ENCODE measurements around the gene GAK. TPM values are rescaled to one million over a fixed set of nuclear protein-coding genes. Genes with fewer than 3 reads are reported as not detected.

The GAK gene
- total and polyA plus RNA-seq, 10 donors = 112 to 249 (median 190) TPM

DNA sequence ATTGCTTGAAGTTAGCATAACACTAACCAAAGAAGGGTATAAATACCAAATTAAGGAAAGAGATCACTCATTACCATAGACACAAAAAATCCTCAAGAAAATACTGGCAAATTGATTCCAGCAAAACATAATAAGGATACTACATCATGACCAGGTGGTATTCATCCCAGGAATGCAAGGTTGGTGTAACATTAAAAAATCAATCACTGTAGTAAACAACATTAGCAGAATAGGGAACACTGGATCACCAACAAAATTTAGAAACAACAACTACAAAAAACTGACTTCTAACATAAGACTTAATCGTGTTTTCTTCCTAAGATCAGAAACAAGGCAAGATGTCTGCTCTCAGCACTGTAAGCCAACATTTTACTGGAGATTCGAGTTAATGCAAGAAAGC lies 14.1 kb downstream of the GAK start:
- H3K9me3 ChIP-seq = peaks cover 0 to 6% (median 0%) of the 10 kb centered on the region in 8 donors
- H3K27ac ChIP-seq = no peak overlapping the region
- TF ChIP-seq POLR2A (IDR thresholded peaks at IDR 0.05) (no peak), POLR2AphosphoS5 (IDR thresholded peaks at IDR 0.05) (no peak)
- TF ChIP-seq, protein P1, sequence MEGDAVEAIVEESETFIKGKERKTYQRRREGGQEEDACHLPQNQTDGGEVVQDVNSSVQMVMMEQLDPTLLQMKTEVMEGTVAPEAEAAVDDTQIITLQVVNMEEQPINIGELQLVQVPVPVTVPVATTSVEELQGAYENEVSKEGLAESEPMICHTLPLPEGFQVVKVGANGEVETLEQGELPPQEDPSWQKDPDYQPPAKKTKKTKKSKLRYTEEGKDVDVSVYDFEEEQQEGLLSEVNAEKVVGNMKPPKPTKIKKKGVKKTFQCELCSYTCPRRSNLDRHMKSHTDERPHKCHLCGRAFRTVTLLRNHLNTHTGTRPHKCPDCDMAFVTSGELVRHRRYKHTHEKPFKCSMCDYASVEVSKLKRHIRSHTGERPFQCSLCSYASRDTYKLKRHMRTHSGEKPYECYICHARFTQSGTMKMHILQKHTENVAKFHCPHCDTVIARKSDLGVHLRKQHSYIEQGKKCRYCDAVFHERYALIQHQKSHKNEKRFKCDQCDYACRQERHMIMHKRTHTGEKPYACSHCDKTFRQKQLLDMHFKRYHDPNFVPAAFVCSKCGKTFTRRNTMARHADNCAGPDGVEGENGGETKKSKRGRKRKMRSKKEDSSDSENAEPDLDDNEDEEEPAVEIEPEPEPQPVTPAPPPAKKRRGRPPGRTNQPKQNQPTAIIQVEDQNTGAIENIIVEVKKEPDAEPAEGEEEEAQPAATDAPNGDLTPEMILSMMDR (IDR thresholded peaks at IDR 0.05 in 8 of 11, conservative IDR thresholded peaks at IDR 0.05 in 3 of 11) = no peak
- H3K36me3 ChIP-seq = peaks cover 0 to 12% (median 4%) of the 10 kb centered on the region in 6 donors
- whole genome bisulfite sequencing, 5 donors = 97 to 100% (median 97%) methylated on average over 2 of the region's 2 CpGs
- no peaks in the 10 kb centered on the region for H3K27me3 ChIP-seq (replicated peaks in 1 of 7)
- DNase-seq = no peak
- H3K4me3 ChIP-seq = no peak overlapping the region
- peaks cover 28 to 90% (median 61%) of the 10 kb centered on the region in 6 donors for H3K4me1 ChIP-seq
- intact Hi-C loops (cut with DNase I; ENCODE audit: low total_unique reads) = no loop called here

DNA sequence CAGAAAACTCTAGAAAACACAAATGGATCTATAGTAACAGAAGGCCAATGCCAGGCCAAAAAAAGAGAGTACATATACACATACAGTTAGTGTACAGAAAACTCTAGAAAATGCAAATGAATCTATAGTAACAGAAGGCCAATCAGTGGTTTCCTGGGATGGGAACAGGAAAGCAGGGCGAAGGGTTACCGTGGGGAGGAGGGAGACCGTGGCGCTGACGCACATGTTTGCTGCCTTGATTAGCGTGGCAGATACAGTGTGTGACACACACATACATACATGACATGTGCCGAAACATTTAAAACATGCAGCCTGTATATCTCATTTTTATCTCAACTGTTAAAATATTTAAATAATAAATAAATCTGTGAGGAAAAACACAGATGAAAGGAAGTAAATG lies 14.7 kb downstream of the GAK start:
- WGBS, 5 donors = 88 to 96% (median 96%) methylated on average over 7 of the region's 7 CpGs
- no peak overlapping the region for H3K4me3 ChIP-seq
- TF ChIP-seq POLR2A (IDR thresholded peaks at IDR 0.05) (no peak), POLR2AphosphoS5 (IDR thresholded peaks at IDR 0.05) (no peak)
- TF ChIP-seq, protein P1 (IDR thresholded peaks at IDR 0.05 in 8 of 11, conservative IDR thresholded peaks at IDR 0.05 in 3 of 11) = no peak
- DNase-seq = peak; percentile 13
- intact Hi-C loops (cut with DNase I; ENCODE audit: low total_unique reads) = no loop called here
- H3K4me1 ChIP-seq = peaks cover 23 to 88% (median 56%) of the 10 kb centered on the region in 6 donors
- H3K27ac ChIP-seq = no peak overlapping the region
- peaks cover 0 to 6% (median 0%) of the 10 kb centered on the region in 8 donors for H3K9me3 ChIP-seq
- H3K36me3 ChIP-seq = peaks cover 0 to 16% (median 9%) of the 10 kb centered on the region in 6 donors
- no peaks in the 10 kb centered on the region for H3K27me3 ChIP-seq (replicated peaks in 1 of 7)

DNA sequence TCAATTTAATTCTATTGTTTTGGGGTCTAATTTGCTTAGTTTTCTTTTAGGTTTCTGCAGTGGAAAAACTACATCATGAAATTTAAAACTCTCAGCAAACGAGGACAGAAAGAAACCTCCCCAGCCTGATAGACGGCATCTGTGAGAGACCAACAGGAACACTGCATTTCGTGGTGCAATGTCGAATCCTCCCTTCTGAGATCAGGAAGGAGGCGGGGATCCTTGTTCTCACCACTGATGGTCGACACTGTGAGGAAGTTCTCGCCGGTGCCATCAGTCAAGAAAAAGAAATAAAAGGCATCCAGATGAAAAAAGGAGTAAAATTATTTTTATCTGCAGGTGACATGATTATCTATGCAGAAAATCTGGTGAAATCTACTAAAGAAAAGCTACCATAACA lies 16.5 kb downstream of the GAK start:
- Histone ChIP-seq H3K4me1 (peaks cover 8 to 70% (median 37%) of the 10 kb centered on the region in 6 donors), H3K9me3 (peaks cover 0 to 6% (median 0%) of the 10 kb centered on the region in 8 donors), H3K27ac (peak overlapping the region in 5 of 8 donors; percentile 25 to 58 (median 30)), H3K36me3 (peaks cover 0 to 30% (median 28%) of the 10 kb centered on the region in 6 donors), H3K4me3 (peak overlapping the region in 1 of 8 donors; percentile 46), H3K27me3 (replicated peaks in 1 of 7) (no peaks in the 10 kb centered on the region)
- 6 to 15% (median 12%) methylated on average over 8 of the region's 8 CpGs for WGBS, 5 donors
- DNase-seq = peak; percentile 47
- intact Hi-C loops (cut with DNase I; ENCODE audit: low total_unique reads) = no loop called here
- TF ChIP-seq POLR2A (IDR thresholded peaks at IDR 0.05) (no peak), POLR2AphosphoS5 (IDR thresholded peaks at IDR 0.05) (no peak)
- TF ChIP-seq, protein P1 (IDR thresholded peaks at IDR 0.05 in 8 of 11, conservative IDR thresholded peaks at IDR 0.05 in 3 of 11) = no peak

DNA sequence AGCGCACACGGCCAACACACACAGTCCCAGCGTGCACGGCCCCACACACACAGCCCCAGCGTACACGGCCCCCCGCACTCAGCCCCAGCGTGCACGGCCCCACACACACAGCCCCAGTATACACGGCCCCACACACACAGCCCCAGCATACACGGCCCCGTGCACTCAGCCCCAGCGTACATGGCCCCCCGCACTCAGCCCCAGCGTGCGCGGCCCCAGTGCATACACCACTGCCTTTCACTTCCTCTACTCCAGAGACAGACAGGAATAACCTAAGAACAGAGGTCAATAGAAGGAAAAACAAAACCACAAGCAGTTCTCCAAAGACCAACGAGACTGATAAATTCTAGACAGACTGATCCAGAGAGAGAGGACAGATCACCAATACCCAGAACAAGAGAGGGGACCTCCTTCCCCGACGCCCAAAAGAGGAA lies 17.1 kb downstream of the GAK start:
- intact Hi-C loops (cut with DNase I; ENCODE audit: low total_unique reads) = no loop called here
- 37 to 43% (median 40%) methylated on average over 12 to 20 of the region's 20 CpGs for WGBS, 5 donors
- H3K4me3 ChIP-seq = peak overlapping the region in 1 of 8 donors; percentile 46
- TF ChIP-seq POLR2AphosphoS5 (IDR thresholded peaks at IDR 0.05) (peak in 2 of 3 donors; percentile 12 to 26), POLR2A (IDR thresholded peaks at IDR 0.05) (no peak)
- TF ChIP-seq, protein P1 (IDR thresholded peaks at IDR 0.05 in 8 of 11, conservative IDR thresholded peaks at IDR 0.05 in 3 of 11) = no peak
- H3K27me3 ChIP-seq (replicated peaks in 1 of 7) = no peaks in the 10 kb centered on the region
- peaks cover 0 to 6% (median 0%) of the 10 kb centered on the region in 8 donors for H3K9me3 ChIP-seq
- peak; percentile 74 for DNase-seq
- peak overlapping the region in 5 of 8 donors; percentile 25 to 58 (median 30) for H3K27ac ChIP-seq
- peaks cover 8 to 64% (median 33%) of the 10 kb centered on the region in 6 donors for H3K4me1 ChIP-seq
- peaks cover 0 to 35% (median 30%) of the 10 kb centered on the region in 6 donors for H3K36me3 ChIP-seq

All from spleen (tissue), 11 donors.